HEK293 (cell line): ENCODE measurements around the gene DNAAF5.

ENCODE experiments used
- CTCF ChIA-PET: fragments of 350-600 bp; formaldehyde crosslinking; extraction: SDS; loops from one replicate; lab custom pipeline; 2021; ENCODE audit warnings: antibody characterized with exemption; lab: Yijun Ruan, JAX
- POLR2A ChIA-PET: fragments of 300-600 bp; formaldehyde crosslinking; extraction: SDS; loops from one replicate; lab custom pipeline; 2020; ENCODE audit warnings: antibody characterized with exemption, inconsistent platforms; lab: Yijun Ruan, JAX
- H3K27ac ChIP-seq: fragments of 200-500 bp; sonication (Bioruptor generic); 2 replicates; pipeline ENCODE4 v1.5.1; 2014; ENCODE audit warnings: low read depth, low read length, control low read depth, inconsistent platforms; ENCODE audit errors: extremely low read depth
- H3K36me3 ChIP-seq, 2 experiments: fragments of 200-500 bp in 1 of 2; sonication (Bioruptor generic) in 1 of 2; 1 replicate in 1 of 2; 2 replicates in 1 of 2; pipeline ENCODE4 v1.5.1; 2014 to 2017; ENCODE audit warnings: inconsistent platforms in 2 of 2, low read length in 2 of 2; ENCODE audit not compliant: control insufficient read depth in 2 of 2, insufficient read depth in 1 of 2
- H3K4me1 ChIP-seq: fragments of 200-500 bp; sonication (Bioruptor generic); 2 replicates; pipeline ENCODE4 v1.5.1; 2014; ENCODE audit warnings: mild to moderate bottlenecking, low read length, inconsistent platforms; ENCODE audit not compliant: control insufficient read depth, insufficient read depth
- H3K4me3 ChIP-seq: 2 replicates; pipeline ENCODE4 v1.5.1; 2011; ENCODE audit warnings: low read depth, mild to moderate bottlenecking, control low read depth, low read length, moderate library complexity
- H3K9me3 ChIP-seq: fragments of 200-500 bp; sonication (Bioruptor generic); 2 replicates; pipeline ENCODE4 v1.5.1; 2014; ENCODE audit warnings: low read depth, low read length, inconsistent platforms; ENCODE audit not compliant: control insufficient read depth, insufficient read depth
- KLF1 ChIP-seq: fragments of 450-650 bp; formaldehyde crosslinking; IDR thresholded peaks from 2 replicates; pipeline ENCODE4 v1.5.1; 2016; ENCODE audit warnings: missing biosample characterization, missing genetic modification characterization
- SALL2 ChIP-seq: fragments of 450-650 bp; formaldehyde crosslinking; IDR thresholded peaks from 2 replicates; pipeline ENCODE4 v1.5.0; 2017; ENCODE audit warnings: missing biosample characterization, mild to moderate bottlenecking, missing genetic modification characterization, borderline replicate concordance
- SCRT2 ChIP-seq: fragments of 450-650 bp; formaldehyde crosslinking; IDR thresholded peaks from 2 replicates; pipeline ENCODE4 v1.5.1; 2016; ENCODE audit warnings: missing biosample characterization, missing genetic modification characterization
- SP3 ChIP-seq: fragments of 450-650 bp; formaldehyde crosslinking; IDR thresholded peaks from 2 replicates; pipeline ENCODE4 v1.5.1; 2016; ENCODE audit warnings: missing biosample characterization, missing genetic modification characterization
- ZNF133 ChIP-seq: fragments of 450-650 bp; formaldehyde crosslinking; IDR thresholded peaks from 2 replicates; pipeline ENCODE4 v1.5.1; 2016; ENCODE audit warnings: missing biosample characterization, missing genetic modification characterization
- ZNF155 ChIP-seq: fragments of 450-650 bp; formaldehyde crosslinking; IDR thresholded peaks from 2 replicates; pipeline ENCODE4 v1.5.1; 2016; ENCODE audit warnings: missing biosample characterization, missing genetic modification characterization
- ZNF202 ChIP-seq: fragments of 450-650 bp; formaldehyde crosslinking; IDR thresholded peaks from 2 replicates; pipeline ENCODE4 v1.5.1; 2016; ENCODE audit warnings: missing biosample characterization, missing genetic modification characterization, borderline replicate concordance
- ZNF366 ChIP-seq: fragments of 450-650 bp; formaldehyde crosslinking; conservative IDR thresholded peaks from 2 replicates; pipeline ENCODE4 v1.5.1; 2016; ENCODE audit warnings: missing biosample characterization, missing genetic modification characterization
- ZNF426 ChIP-seq: fragments of 450-650 bp; formaldehyde crosslinking; IDR thresholded peaks from 2 replicates; pipeline ENCODE4 v1.5.1; 2017; ENCODE audit warnings: missing biosample characterization, missing genetic modification characterization, mild to moderate bottlenecking, inconsistent platforms, moderate library complexity
- ZNF600 ChIP-seq: fragments of 450-650 bp; formaldehyde crosslinking; IDR thresholded peaks from 2 replicates; pipeline ENCODE4 v1.5.1; 2016; ENCODE audit warnings: missing biosample characterization, missing genetic modification characterization
- ZNF610 ChIP-seq: fragments of 450-650 bp; formaldehyde crosslinking; IDR thresholded peaks from 2 replicates; pipeline ENCODE4 v1.5.1; 2016; ENCODE audit warnings: missing biosample characterization, missing genetic modification characterization, borderline replicate concordance
- ZNF670 ChIP-seq: fragments of 450-650 bp; formaldehyde crosslinking; IDR thresholded peaks from 2 replicates; pipeline ENCODE4 v1.5.1; 2016; ENCODE audit warnings: missing biosample characterization, missing genetic modification characterization, low read depth
- ZNF792 ChIP-seq: fragments of 450-650 bp; formaldehyde crosslinking; IDR thresholded peaks from 2 replicates; pipeline ENCODE4 v1.5.1; 2016; ENCODE audit warnings: missing biosample characterization, missing genetic modification characterization
- ZSCAN23 ChIP-seq: fragments of 450-650 bp; formaldehyde crosslinking; IDR thresholded peaks from 2 replicates; pipeline ENCODE4 v1.5.1; 2016; ENCODE audit warnings: missing biosample characterization, missing genetic modification characterization
- TF ChIP-seq, protein P1 (sequence below): fragments of 450-650 bp; formaldehyde crosslinking; IDR thresholded peaks from 2 replicates; pipeline ENCODE4 v1.5.1; 2016; ENCODE audit warnings: missing biosample characterization, missing genetic modification characterization
- TF ChIP-seq, protein P2 (sequence below): fragments of 450-650 bp; formaldehyde crosslinking; IDR thresholded peaks from 2 replicates; pipeline ENCODE4 v1.5.1; 2017; ENCODE audit warnings: missing biosample characterization, missing genetic modification characterization
- TF ChIP-seq, protein P3 (sequence below): fragments of 450-650 bp; formaldehyde crosslinking; conservative IDR thresholded peaks from 2 replicates; pipeline ENCODE4 v1.5.1; 2016; ENCODE audit warnings: low read depth, missing biosample characterization, missing genetic modification characterization

DNAAF5 gene

DNA sequence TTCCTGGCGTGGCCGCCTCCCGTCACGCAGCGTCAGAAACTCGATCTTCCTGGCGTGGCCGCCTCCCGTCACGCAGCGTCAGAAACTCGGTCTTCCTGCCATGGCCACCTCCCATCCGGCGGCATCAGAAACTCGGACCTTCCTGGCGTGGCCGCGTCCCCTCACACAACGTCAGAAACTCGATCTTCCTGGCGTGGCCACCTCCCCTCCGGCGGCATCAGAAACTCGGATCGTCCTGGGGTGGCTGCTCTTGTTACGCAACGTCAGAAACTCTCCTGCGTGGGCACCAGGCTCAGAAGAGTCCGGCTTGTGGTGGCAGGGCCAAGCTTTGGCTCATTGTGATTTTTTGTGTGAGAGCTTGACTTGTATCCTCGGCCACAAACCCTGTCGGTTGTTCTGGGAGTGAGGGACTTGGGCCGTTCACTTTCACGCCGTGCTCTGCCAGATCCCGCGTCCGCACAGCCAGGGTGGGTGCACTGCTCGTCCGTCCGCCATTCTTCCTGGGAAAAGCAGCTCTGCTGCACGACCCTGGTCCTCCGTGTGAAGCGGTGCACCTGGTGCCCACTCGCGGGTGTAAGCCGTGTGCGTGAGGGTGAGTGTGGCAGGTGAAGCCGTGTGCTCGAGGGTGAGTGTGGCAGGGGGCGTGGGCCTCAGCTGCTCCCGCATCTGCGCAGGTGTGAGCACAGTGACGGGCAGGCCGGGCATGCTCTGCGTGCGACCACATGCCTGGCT lies 56.4 kb downstream of the DNAAF5 start:
- TF ChIP-seq ZNF610 (tag by site-specific recombination) (no peak), ZNF133 (tag by site-specific recombination) (no peak), ZNF155 (tag by site-specific recombination) (no peak), ZNF670 (tag by site-specific recombination) (no peak), SCRT2 (tag by site-specific recombination) (no peak), ZNF600 (no peak), ZSCAN23 (no peak), ZNF366 (tag by site-specific recombination) (no peak), SP3 (tag by site-specific recombination) (no peak), ZNF792 (tag by site-specific recombination) (no peak), ZNF202 (tag by site-specific recombination) (no peak), SALL2 (tag by site-specific recombination) (no peak), ZNF426 (tag by site-specific recombination) (no peak), KLF1 (tag by site-specific recombination) (no peak)
- TF ChIP-seq, protein P1, sequence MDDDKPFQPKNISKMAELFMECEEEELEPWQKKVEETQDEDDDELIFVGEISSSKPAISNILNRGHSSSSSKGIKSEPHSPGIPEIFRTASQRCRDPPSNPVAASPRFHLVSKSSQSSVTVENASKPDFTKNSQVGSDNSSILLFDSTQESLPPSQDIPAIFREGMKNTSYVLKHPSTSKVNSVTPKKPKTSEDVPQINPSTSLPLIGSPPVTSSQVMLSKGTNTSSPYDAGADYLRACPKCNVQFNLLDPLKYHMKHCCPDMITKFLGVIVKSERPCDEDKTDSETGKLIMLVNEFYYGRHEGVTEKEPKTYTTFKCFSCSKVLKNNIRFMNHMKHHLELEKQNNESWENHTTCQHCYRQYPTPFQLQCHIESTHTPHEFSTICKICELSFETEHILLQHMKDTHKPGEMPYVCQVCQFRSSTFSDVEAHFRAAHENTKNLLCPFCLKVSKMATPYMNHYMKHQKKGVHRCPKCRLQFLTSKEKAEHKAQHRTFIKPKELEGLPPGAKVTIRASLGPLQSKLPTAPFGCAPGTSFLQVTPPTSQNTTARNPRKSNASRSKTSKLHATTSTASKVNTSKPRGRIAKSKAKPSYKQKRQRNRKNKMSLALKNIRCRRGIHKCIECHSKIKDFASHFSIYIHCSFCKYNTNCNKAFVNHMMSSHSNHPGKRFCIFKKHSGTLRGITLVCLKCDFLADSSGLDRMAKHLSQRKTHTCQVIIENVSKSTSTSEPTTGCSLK (tag by site-specific recombination) = no peak
- TF ChIP-seq, protein P2, sequence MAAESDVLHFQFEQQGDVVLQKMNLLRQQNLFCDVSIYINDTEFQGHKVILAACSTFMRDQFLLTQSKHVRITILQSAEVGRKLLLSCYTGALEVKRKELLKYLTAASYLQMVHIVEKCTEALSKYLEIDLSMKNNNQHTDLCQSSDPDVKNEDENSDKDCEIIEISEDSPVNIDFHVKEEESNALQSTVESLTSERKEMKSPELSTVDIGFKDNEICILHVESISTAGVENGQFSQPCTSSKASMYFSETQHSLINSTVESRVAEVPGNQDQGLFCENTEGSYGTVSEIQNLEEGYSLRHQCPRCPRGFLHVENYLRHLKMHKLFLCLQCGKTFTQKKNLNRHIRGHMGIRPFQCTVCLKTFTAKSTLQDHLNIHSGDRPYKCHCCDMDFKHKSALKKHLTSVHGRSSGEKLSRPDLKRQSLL (tag by site-specific recombination) = no peak
- TF ChIP-seq, protein P3, sequence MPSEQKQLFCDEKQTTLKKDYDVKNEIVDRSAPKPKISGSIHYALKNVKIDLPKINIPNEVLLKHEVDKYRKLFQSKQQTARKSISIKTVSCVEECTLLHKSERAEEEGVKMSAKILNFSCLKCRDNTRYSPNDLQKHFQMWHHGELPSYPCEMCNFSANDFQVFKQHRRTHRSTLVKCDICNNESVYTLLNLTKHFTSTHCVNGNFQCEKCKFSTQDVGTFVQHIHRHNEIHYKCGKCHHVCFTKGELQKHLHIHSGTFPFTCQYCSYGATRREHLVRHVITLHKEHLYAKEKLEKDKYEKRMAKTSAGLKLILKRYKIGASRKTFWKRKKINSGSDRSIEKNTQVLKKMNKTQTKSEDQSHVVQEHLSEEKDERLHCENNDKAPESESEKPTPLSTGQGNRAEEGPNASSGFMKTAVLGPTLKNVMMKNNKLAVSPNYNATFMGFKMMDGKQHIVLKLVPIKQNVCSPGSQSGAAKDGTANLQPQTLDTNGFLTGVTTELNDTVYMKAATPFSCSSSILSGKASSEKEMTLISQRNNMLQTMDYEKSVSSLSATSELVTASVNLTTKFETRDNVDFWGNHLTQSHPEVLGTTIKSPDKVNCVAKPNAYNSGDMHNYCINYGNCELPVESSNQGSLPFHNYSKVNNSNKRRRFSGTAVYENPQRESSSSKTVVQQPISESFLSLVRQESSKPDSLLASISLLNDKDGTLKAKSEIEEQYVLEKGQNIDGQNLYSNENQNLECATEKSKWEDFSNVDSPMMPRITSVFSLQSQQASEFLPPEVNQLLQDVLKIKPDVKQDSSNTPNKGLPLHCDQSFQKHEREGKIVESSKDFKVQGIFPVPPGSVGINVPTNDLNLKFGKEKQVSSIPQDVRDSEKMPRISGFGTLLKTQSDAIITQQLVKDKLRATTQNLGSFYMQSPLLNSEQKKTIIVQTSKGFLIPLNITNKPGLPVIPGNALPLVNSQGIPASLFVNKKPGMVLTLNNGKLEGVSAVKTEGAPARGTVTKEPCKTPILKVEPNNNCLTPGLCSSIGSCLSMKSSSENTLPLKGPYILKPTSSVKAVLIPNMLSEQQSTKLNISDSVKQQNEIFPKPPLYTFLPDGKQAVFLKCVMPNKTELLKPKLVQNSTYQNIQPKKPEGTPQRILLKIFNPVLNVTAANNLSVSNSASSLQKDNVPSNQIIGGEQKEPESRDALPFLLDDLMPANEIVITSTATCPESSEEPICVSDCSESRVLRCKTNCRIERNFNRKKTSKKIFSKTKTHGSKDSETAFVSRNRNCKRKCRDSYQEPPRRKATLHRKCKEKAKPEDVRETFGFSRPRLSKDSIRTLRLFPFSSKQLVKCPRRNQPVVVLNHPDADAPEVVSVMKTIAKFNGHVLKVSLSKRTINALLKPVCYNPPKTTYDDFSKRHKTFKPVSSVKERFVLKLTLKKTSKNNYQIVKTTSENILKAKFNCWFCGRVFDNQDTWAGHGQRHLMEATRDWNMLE (tag by site-specific recombination) = no peak
- Histone ChIP-seq H3K36me3 (peaks cover 10 to 74% of the 10 kb centered on the region in 2 experiments), H3K27ac (no peak overlapping the region), H3K9me3 (no peaks in the 10 kb centered on the region), H3K4me1 (no peaks in the 10 kb centered on the region), H3K4me3 (no peak overlapping the region)
- ChIA-PET CTCF (interaction anchor here (0.7 kb wide), 1 partner anchor 62 kb away, joined by 3 read pairs; no protein-coding TSS in a partner anchor), POLR2A (no interaction called here)
